HepG2 (cell line): ENCODE results near the gene STAT1.

ENCODE experiments used
- RAD21 ChIP-seq: fragments of 450-650 bp; formaldehyde crosslinking; IDR thresholded peaks from 2 replicates; pipeline ENCODE4 v1.5.0; 2020; ENCODE audit warnings: mild to moderate bottlenecking
- SMAD3 ChIP-seq: sonication (generic); formaldehyde crosslinking; IDR thresholded peaks from 2 replicates; pipeline ENCODE4 v1.4.0; 2020; ENCODE audit warnings: missing genetic modification reagents
- SP1 ChIP-seq, 2 experiments: fragments of 450-650 bp in 1 of 2; sonication (generic) in 1 of 2; formaldehyde crosslinking in 1 of 2; IDR thresholded peaks; 2 replicates each; pipeline versions ENCODE4 v1.4.0 to v1.6.1; 2016 to 2020; ENCODE audit warnings: missing genetic modification reagents in 1 of 2
- TRIM22 ChIP-seq: fragments of 450-650 bp; IDR thresholded peaks from 2 replicates; pipeline ENCODE4 v1.6.1; 2017
- ZSCAN29 ChIP-seq: sonication (generic); formaldehyde crosslinking; conservative IDR thresholded peaks from 2 replicates; pipeline ENCODE4 v1.4.0; 2020; ENCODE audit warnings: mild to moderate bottlenecking, missing genetic modification reagents
- TF ChIP-seq, protein P1 (sequence below): sonication (generic); formaldehyde crosslinking; IDR thresholded peaks from 2 replicates; pipeline ENCODE4 v1.5.0; 2020; ENCODE audit warnings: mild to moderate bottlenecking, missing genetic modification reagents, moderate library complexity

DNA sequence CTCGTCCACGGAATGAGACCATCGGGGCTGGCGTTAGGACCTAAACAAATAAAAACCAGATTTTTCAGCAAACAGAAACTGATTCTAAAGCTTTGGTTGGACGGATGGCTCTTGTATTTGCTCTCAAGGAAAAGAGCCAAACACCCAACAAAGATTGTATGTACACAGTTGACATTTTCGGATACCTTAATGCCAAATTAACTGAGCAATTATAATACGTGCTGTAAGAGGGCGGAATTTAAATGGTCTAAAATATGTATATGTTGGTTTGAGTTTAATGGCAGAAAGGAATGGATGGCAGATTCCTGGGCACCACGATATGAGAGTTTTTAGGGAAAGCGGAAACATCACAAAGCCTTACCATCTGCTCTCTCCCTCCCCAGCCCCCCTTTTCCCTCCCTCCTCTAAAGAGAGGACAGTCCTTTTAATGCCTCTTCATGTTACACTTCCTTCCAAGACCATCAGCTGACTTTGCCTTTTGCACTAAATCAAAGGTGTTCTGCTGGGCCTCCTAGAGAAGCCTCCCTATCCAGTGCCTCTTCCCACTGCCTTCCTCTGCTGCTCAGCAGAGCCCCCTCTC, 33.3 kb downstream of the STAT1 start:
- TF ChIP-seq, protein P1, sequence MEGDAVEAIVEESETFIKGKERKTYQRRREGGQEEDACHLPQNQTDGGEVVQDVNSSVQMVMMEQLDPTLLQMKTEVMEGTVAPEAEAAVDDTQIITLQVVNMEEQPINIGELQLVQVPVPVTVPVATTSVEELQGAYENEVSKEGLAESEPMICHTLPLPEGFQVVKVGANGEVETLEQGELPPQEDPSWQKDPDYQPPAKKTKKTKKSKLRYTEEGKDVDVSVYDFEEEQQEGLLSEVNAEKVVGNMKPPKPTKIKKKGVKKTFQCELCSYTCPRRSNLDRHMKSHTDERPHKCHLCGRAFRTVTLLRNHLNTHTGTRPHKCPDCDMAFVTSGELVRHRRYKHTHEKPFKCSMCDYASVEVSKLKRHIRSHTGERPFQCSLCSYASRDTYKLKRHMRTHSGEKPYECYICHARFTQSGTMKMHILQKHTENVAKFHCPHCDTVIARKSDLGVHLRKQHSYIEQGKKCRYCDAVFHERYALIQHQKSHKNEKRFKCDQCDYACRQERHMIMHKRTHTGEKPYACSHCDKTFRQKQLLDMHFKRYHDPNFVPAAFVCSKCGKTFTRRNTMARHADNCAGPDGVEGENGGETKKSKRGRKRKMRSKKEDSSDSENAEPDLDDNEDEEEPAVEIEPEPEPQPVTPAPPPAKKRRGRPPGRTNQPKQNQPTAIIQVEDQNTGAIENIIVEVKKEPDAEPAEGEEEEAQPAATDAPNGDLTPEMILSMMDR = no peak
- TF ChIP-seq TRIM22 = no peak
- no peak for TF ChIP-seq SMAD3
- TF ChIP-seq ZSCAN29 (CRISPR knock-in tag) = no peak
- no peak for TF ChIP-seq SP1 (IDR thresholded peaks at IDR 0.05)
- TF ChIP-seq SP1 (CRISPR knock-in tag; IDR thresholded peaks at IDR 0.05) = no peak
- no peak for TF ChIP-seq RAD21 (CRISPR knock-in tag)
